Astrocyte (in vitro differentiated cells and primary cell): ENCODE data around the gene ATP2C2. TPM values are rescaled to one million over a fixed set of nuclear protein-coding genes. Genes with fewer than 3 reads are reported as not detected.

Experiments
- DNase-seq: peaks from one replicate; pipeline ENCODE4 v3.0.0-alpha.2; 2010; ENCODE audit warnings: low read depth
- FAIRE-seq: peaks from 2 replicates; lab custom pipeline; 2011; peaks lifted over from hg19 to GRCh38; lab: Jason Lieb, UNC
- H2AFZ ChIP-seq: 2 replicates; pipeline ENCODE4 v1.6.0; 2012; ENCODE audit warnings: low read depth, low read length, inconsistent platforms
- H3K27ac ChIP-seq: 2 replicates; pipeline ENCODE4 v1.5.1; 2011; ENCODE audit warnings: low read depth, low read length, inconsistent platforms
- H3K27me3 ChIP-seq: 2 replicates; pipeline ENCODE4 v1.6.0; 2011; ENCODE audit warnings: low read length, inconsistent platforms; ENCODE audit not compliant: insufficient read depth
- H3K36me3 ChIP-seq: 2 replicates; pipeline ENCODE4 v1.5.1; 2011; ENCODE audit warnings: low read length, inconsistent platforms; ENCODE audit not compliant: insufficient read depth
- H3K4me1 ChIP-seq: 2 replicates; pipeline ENCODE4 v1.5.1; 2011; ENCODE audit warnings: low read length, inconsistent platforms; ENCODE audit not compliant: insufficient read depth
- H3K4me2 ChIP-seq: 2 replicates; pipeline ENCODE4 v1.6.0; 2012; ENCODE audit warnings: low read length, inconsistent platforms
- H3K4me3 ChIP-seq: 2 replicates; pipeline ENCODE4 v1.5.1; 2011; ENCODE audit warnings: low read depth, mild to moderate bottlenecking, low read length, inconsistent platforms; ENCODE audit not compliant: insufficient read depth
- H3K79me2 ChIP-seq: 2 replicates; pipeline ENCODE4 v1.6.0; 2012; ENCODE audit warnings: mild to moderate bottlenecking, low read length, inconsistent platforms; ENCODE audit not compliant: insufficient read depth
- H3K9ac ChIP-seq: 2 replicates; pipeline ENCODE4 v1.6.0; 2012; ENCODE audit warnings: mild to moderate bottlenecking, low read length, inconsistent platforms
- H3K9me3 ChIP-seq: 2 replicates; pipeline ENCODE4 v1.5.1; 2012; ENCODE audit warnings: low read depth, mild to moderate bottlenecking, low read length, inconsistent platforms; ENCODE audit not compliant: insufficient read depth
- H4K20me1 ChIP-seq: 2 replicates; pipeline ENCODE4 v1.6.0; 2012; ENCODE audit warnings: low read length, inconsistent platforms; ENCODE audit not compliant: insufficient read depth
- H3K27ac Mint-ChIP-seq: one replicate; pipeline ENCODE4 v1.8.0; 2021; ENCODE audit warnings: mild to moderate bottlenecking, mixed read lengths; ENCODE audit not compliant: unreplicated experiment
- H3K27me3 Mint-ChIP-seq: one replicate; pipeline ENCODE4 v1.8.0; 2021; ENCODE audit warnings: low read depth, mixed read lengths; ENCODE audit not compliant: unreplicated experiment
- H3K36me3 Mint-ChIP-seq: one replicate; pipeline ENCODE4 v1.8.0; 2021; ENCODE audit warnings: low read depth, mixed read lengths; ENCODE audit not compliant: unreplicated experiment
- H3K4me1 Mint-ChIP-seq: one replicate; pipeline ENCODE4 v1.8.0; 2021; ENCODE audit warnings: low read depth, mixed read lengths; ENCODE audit not compliant: unreplicated experiment
- H3K4me3 Mint-ChIP-seq: one replicate; pipeline ENCODE4 v1.8.0; 2021; ENCODE audit warnings: mild to moderate bottlenecking, moderate library complexity, mixed read lengths; ENCODE audit not compliant: unreplicated experiment
- H3K9me3 Mint-ChIP-seq: one replicate; pipeline ENCODE4 v1.8.0; 2021; ENCODE audit warnings: mild to moderate bottlenecking, mixed read lengths; ENCODE audit not compliant: unreplicated experiment
- CTCF ChIP-seq: IDR thresholded peaks from 2 replicates; pipeline ENCODE4 v1.5.1; 2011; ENCODE audit warnings: low read depth, mild to moderate bottlenecking, inconsistent platforms, low read length, moderate library complexity; ENCODE audit not compliant: insufficient read depth
- EZH2 ChIP-seq: IDR thresholded peaks from 2 replicates; pipeline ENCODE4 v1.6.1; 2012; ENCODE audit warnings: mild to moderate bottlenecking, low read length, inconsistent platforms; ENCODE audit not compliant: insufficient read depth
- total RNA-seq: library from RNA; stranded (reverse); gene quantifications from 2 replicates; pipeline ENCODE4 v1.2.1, GENCODE V29; 2021

The ATP2C2 gene
- total RNA-seq, 1 donor from 2014 or later: 0.41 TPM

GRCh38 chr16:84476401-84476800 is 108.1 kb downstream of the ATP2C2 start:
- peaks cover 8% of the 10 kb centered on the region for H3K79me2 ChIP-seq
- H3K36me3 Mint-ChIP-seq: peaks cover 23% of the 10 kb centered on the region
- DNase-seq (no peak), FAIRE-seq (no peak)
- no peaks in the 10 kb centered on the region for H3K36me3 ChIP-seq
- H2AFZ ChIP-seq: no peak overlapping the region
- H3K4me3 Mint-ChIP-seq: no peak overlapping the region
- H3K4me2 ChIP-seq: no peak overlapping the region
- H3K9me3 ChIP-seq: no peaks in the 10 kb centered on the region
- H3K9ac ChIP-seq: no peak overlapping the region
- no peak overlapping the region for H3K4me3 ChIP-seq
- no peaks in the 10 kb centered on the region for H3K9me3 Mint-ChIP-seq
- H3K4me1 Mint-ChIP-seq: peaks cover 23% of the 10 kb centered on the region
- H4K20me1 ChIP-seq: peaks cover 46% of the 10 kb centered on the region
- no peaks in the 10 kb centered on the region for H3K27me3 ChIP-seq
- no peak overlapping the region for H3K27ac Mint-ChIP-seq
- no peak overlapping the region for H3K27ac ChIP-seq
- no peak for TF ChIP-seq CTCF
- no peak for TF ChIP-seq EZH2
- no peaks in the 10 kb centered on the region for H3K27me3 Mint-ChIP-seq
- H3K4me1 ChIP-seq: peaks cover 8% of the 10 kb centered on the region

GRCh38 chr16:84477661-84478060 is 109.3 kb downstream of the ATP2C2 start:
- H4K20me1 ChIP-seq: peaks cover 42% of the 10 kb centered on the region
- H3K9me3 ChIP-seq: no peaks in the 10 kb centered on the region
- H2AFZ ChIP-seq: no peak overlapping the region
- TF ChIP-seq EZH2: no peak
- no peak for TF ChIP-seq CTCF
- H3K4me3 ChIP-seq: no peak overlapping the region
- H3K27me3 ChIP-seq: no peaks in the 10 kb centered on the region
- H3K27me3 Mint-ChIP-seq: no peaks in the 10 kb centered on the region
- peaks cover 8% of the 10 kb centered on the region for H3K4me1 ChIP-seq
- H3K9me3 Mint-ChIP-seq: no peaks in the 10 kb centered on the region
- H3K4me3 Mint-ChIP-seq: no peak overlapping the region
- H3K36me3 ChIP-seq: no peaks in the 10 kb centered on the region
- peaks cover 23% of the 10 kb centered on the region for H3K4me1 Mint-ChIP-seq
- H3K4me2 ChIP-seq: peak overlapping the region; percentile 38
- peak overlapping the region; percentile 80 for H3K27ac ChIP-seq
- FAIRE-seq (no peak), DNase-seq (no peak)
- H3K79me2 ChIP-seq: peaks cover 2% of the 10 kb centered on the region
- H3K9ac ChIP-seq: no peak overlapping the region
- no peak overlapping the region for H3K27ac Mint-ChIP-seq
- H3K36me3 Mint-ChIP-seq: peaks cover 19% of the 10 kb centered on the region

- peak; percentile 55 for FAIRE-seq
- DNase-seq: peak; percentile 82
- no peak for TF ChIP-seq CTCF
- TF ChIP-seq EZH2: no peak
- peaks cover 23% of the 10 kb centered on the region for H3K4me1 Mint-ChIP-seq
- H3K79me2 ChIP-seq: no peaks in the 10 kb centered on the region
- H3K27ac ChIP-seq: peak overlapping the region; percentile 80
- no peak overlapping the region for H3K4me3 Mint-ChIP-seq
- H3K27me3 Mint-ChIP-seq: no peaks in the 10 kb centered on the region
- peaks cover 19% of the 10 kb centered on the region for H3K36me3 Mint-ChIP-seq
- no peaks in the 10 kb centered on the region for H3K9me3 Mint-ChIP-seq
- H3K4me2 ChIP-seq: peak overlapping the region; percentile 38
- H3K4me1 ChIP-seq: peaks cover 8% of the 10 kb centered on the region
- H4K20me1 ChIP-seq: peaks cover 46% of the 10 kb centered on the region
- H3K36me3 ChIP-seq: peaks cover 3% of the 10 kb centered on the region
- H2AFZ ChIP-seq: no peak overlapping the region
- H3K9ac ChIP-seq: peak overlapping the region; percentile 0
- peak overlapping the region; percentile 84 for H3K27ac Mint-ChIP-seq
- H3K27me3 ChIP-seq: no peaks in the 10 kb centered on the region
- no peaks in the 10 kb centered on the region for H3K9me3 ChIP-seq
- H3K4me3 ChIP-seq: no peak overlapping the region
Measured at GRCh38 chr16:84478172-84478947, 110.0 kb downstream of the ATP2C2 start.
